ENCODE results near the gene C10orf143. TPM values are rescaled to one million over a fixed set of nuclear protein-coding genes. Genes with fewer than 3 reads are reported as not detected.
A peak's percentile ranks its signal among the peaks of the same experiment; 100 is the strongest.

C10orf143 gene
- total and polyA plus RNA-seq, 2 of the 4 experiments (the other 2 are of a cell fraction), result 0.36 to 0.60 TPM

DNA sequence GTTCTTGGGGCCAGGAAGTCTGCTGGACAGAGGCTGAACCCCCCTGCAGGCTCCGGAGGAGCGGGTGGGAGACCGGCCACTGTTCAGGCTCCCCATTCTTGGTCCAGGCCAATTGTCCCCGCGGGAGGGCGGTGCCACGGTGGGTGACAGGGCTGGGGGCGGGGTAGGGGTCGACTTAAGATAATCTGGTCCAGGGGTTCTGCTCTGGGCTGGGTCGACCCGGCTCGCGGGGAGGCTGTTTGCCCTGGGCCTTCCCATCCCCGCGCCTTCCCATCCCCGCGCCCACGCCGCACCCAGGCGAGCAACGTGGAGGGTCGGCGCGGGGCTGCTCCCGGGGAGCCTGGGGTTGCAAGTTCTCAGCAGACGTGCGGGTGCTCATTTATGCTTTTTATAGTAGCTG lies 18.3 kb upstream of the C10orf143 start:
- no peak overlapping the region for H2BK120ac ChIP-seq (ENCODE audit: low read depth, low read length)
- H3K36me3 ChIP-seq (ENCODE audit: control insufficient read depth, insufficient read depth, low read length), result no peaks in the 10 kb centered on the region
- TF ChIP-seq CEBPB (IDR thresholded peaks at IDR 0.05; ENCODE audit: low read depth, low read length), result no peak
- no peak for TF ChIP-seq RAD21 (IDR thresholded peaks at IDR 0.05; ENCODE audit: low read length)
- no peak for TF ChIP-seq MAFK (IDR thresholded peaks at IDR 0.05; ENCODE audit: low read depth, low read length)
- no peak for TF ChIP-seq CHD1 (IDR thresholded peaks at IDR 0.05; ENCODE audit: low read depth, low read length)
- no peak for TF ChIP-seq MXI1 (IDR thresholded peaks at IDR 0.05; ENCODE audit: borderline replicate concordance, low read depth, low read length)
- TF ChIP-seq, protein P1, sequence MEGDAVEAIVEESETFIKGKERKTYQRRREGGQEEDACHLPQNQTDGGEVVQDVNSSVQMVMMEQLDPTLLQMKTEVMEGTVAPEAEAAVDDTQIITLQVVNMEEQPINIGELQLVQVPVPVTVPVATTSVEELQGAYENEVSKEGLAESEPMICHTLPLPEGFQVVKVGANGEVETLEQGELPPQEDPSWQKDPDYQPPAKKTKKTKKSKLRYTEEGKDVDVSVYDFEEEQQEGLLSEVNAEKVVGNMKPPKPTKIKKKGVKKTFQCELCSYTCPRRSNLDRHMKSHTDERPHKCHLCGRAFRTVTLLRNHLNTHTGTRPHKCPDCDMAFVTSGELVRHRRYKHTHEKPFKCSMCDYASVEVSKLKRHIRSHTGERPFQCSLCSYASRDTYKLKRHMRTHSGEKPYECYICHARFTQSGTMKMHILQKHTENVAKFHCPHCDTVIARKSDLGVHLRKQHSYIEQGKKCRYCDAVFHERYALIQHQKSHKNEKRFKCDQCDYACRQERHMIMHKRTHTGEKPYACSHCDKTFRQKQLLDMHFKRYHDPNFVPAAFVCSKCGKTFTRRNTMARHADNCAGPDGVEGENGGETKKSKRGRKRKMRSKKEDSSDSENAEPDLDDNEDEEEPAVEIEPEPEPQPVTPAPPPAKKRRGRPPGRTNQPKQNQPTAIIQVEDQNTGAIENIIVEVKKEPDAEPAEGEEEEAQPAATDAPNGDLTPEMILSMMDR (conservative IDR thresholded peaks at IDR 0.05; ENCODE audit: low read depth, low read length), result no peak
- TF ChIP-seq MAZ (IDR thresholded peaks at IDR 0.05; ENCODE audit: borderline replicate concordance, low read depth, low read length), result no peak
- no peak for TF ChIP-seq NFE2L2 (IDR thresholded peaks at IDR 0.05; ENCODE audit: low read depth, low read length)
- TF ChIP-seq POLR2A (IDR thresholded peaks at IDR 0.05; ENCODE audit: low read depth, low read length), result no peak
- TF ChIP-seq RFX5 (IDR thresholded peaks at IDR 0.05; ENCODE audit: low read depth, low read length), result no peak
- TF ChIP-seq, protein P2, sequence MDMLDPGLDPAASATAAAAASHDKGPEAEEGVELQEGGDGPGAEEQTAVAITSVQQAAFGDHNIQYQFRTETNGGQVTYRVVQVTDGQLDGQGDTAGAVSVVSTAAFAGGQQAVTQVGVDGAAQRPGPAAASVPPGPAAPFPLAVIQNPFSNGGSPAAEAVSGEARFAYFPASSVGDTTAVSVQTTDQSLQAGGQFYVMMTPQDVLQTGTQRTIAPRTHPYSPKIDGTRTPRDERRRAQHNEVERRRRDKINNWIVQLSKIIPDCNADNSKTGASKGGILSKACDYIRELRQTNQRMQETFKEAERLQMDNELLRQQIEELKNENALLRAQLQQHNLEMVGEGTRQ (IDR thresholded peaks at IDR 0.05; ENCODE audit: low read depth, low read length), result no peak
- TF ChIP-seq FOS (IDR thresholded peaks at IDR 0.05; ENCODE audit: low read depth, low read length), result no peak
- TF ChIP-seq RCOR1 (IDR thresholded peaks at IDR 0.05; ENCODE audit: insufficient replicate concordance, low read length), result no peak
- TF ChIP-seq, protein P3, sequence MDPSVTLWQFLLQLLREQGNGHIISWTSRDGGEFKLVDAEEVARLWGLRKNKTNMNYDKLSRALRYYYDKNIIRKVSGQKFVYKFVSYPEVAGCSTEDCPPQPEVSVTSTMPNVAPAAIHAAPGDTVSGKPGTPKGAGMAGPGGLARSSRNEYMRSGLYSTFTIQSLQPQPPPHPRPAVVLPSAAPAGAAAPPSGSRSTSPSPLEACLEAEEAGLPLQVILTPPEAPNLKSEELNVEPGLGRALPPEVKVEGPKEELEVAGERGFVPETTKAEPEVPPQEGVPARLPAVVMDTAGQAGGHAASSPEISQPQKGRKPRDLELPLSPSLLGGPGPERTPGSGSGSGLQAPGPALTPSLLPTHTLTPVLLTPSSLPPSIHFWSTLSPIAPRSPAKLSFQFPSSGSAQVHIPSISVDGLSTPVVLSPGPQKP (IDR thresholded peaks at IDR 0.05; ENCODE audit: borderline replicate concordance, low read depth, low read length), result no peak
- no peak for TF ChIP-seq BHLHE40 (IDR thresholded peaks at IDR 0.05; ENCODE audit: low read depth, low read length)
- H3K4ac ChIP-seq (ENCODE audit: low read depth, low read length), result no peak overlapping the region
- intact Hi-C loops (cut with micrococcal nuclease), result loop anchor here (5.0 kb wide), 2 partner anchors 1867 to 1917 kb away; no protein-coding TSS in a partner anchor
- H3K56ac ChIP-seq (ENCODE audit: extremely low read depth, insufficient read depth, low read length), result no peak overlapping the region
- H2BK15ac ChIP-seq (ENCODE audit: low read depth, low read length), result no peak overlapping the region
- no peak for ATAC-seq (ENCODE audit: low read depth)
- H3K27me3 ChIP-seq (ENCODE audit: control insufficient read depth, insufficient read depth, low read length), result peaks cover 8% of the 10 kb centered on the region; the same call in 1 of the 2 replicates
- ChIA-PET CTCF (interaction anchor here (0.6 to 2.0 kb wide), 5 partner anchors 12 to 660 kb away, joined by 3 to 10 read pairs (median 3); partner anchors contain the start of gene C10orf143), POLR2A (ENCODE audit: unreplicated experiment) (no interaction called here)
- no peak overlapping the region for H2BK5ac ChIP-seq (ENCODE audit: low read depth, low read length, poor library complexity, severe bottlenecking)
- no peaks in the 10 kb centered on the region for H3K9me3 ChIP-seq (ENCODE audit: control insufficient read depth, insufficient read depth, low read length)
- no TSS peak for BruUV-seq (replicated peaks)
- no peak overlapping the region for H3K4me2 ChIP-seq (ENCODE audit: low read depth, low read length)
- DNase-seq, result no peak
- H3K27ac ChIP-seq (ENCODE audit: insufficient read depth, low read length), result no peak overlapping the region
- no peak overlapping the region for H2AK9ac ChIP-seq (replicated peaks; ENCODE audit: low read depth, low read length, poor library complexity)
- H4K91ac ChIP-seq (ENCODE audit: insufficient read depth, low read depth, low read length), result no peak overlapping the region
- dilution Hi-C loops (cut with HindIII; ENCODE audit: low sequenced_read_pairs, unreplicated experiment), result no loop called here
- peaks cover 2% of the 10 kb centered on the region; the same call in 1 of the 2 replicates for H3K4me1 ChIP-seq (ENCODE audit: control insufficient read depth, insufficient read depth, low read length)
- WGBS, 2 experiments (ENCODE audit: extremely low coverage in 2 of 2, insufficient read length in 1 of 2), result 20% methylated on average over 4 of the region's 27 CpGs; no CpG with 5 or more reads in 1 of the 2 experiments
- H3K9me1 ChIP-seq (ENCODE audit: insufficient read depth, low read length), result no peaks in the 10 kb centered on the region
- H4K5ac ChIP-seq (ENCODE audit: low read depth, low read length), result no peak overlapping the region
- no peak overlapping the region for H3K9ac ChIP-seq (ENCODE audit: low read depth, low read length)
- H3K79me1 ChIP-seq (ENCODE audit: low read depth in 1 of 2, low read length in 2 of 2), result no peaks in the 10 kb centered on the region
- peak overlapping the region; percentile 4 for H2AFZ ChIP-seq (replicated peaks; ENCODE audit: low read length, poor library complexity)
- H3K14ac ChIP-seq (replicated peaks; ENCODE audit: low read depth, low read length), result no peak overlapping the region
- H3K23ac ChIP-seq (ENCODE audit: low read depth, low read length), result no peak overlapping the region
- no peaks in the 10 kb centered on the region for H4K20me1 ChIP-seq (ENCODE audit: insufficient read depth, low read length)
- no peak overlapping the region for H3K4me3 ChIP-seq (ENCODE audit: insufficient read depth, low read depth, low read length)
- H2BK20ac ChIP-seq (ENCODE audit: low read depth, low read length), result no peak overlapping the region
- no peak overlapping the region for H4K8ac ChIP-seq (ENCODE audit: low read depth in 2 of 2, low read length in 2 of 2)
- no peak overlapping the region for H2AK5ac ChIP-seq (ENCODE audit: low read depth, low read length)
- no peak overlapping the region for H3K18ac ChIP-seq (ENCODE audit: low read depth, low read length)
- in situ Hi-C loops (cut with MboI; ENCODE audit: low sequenced_read_pairs), result no loop called here
